GM19395 (cell line): ENCODE measurements around the gene SIVA1.

Experiments
- ATAC-seq: cut with Tn5 transposase; IDR thresholded peaks from one replicate; pipeline ENCODE4 v1.9.1; 2021; ENCODE audit warnings: mild to moderate bottlenecking, moderate library complexity; ENCODE audit not compliant: unreplicated experiment

Gene SIVA1

GRCh38 chr14:104770072-104770579, 17.2 kb downstream of the SIVA1 start:
- no peak for ATAC-seq

DNA sequence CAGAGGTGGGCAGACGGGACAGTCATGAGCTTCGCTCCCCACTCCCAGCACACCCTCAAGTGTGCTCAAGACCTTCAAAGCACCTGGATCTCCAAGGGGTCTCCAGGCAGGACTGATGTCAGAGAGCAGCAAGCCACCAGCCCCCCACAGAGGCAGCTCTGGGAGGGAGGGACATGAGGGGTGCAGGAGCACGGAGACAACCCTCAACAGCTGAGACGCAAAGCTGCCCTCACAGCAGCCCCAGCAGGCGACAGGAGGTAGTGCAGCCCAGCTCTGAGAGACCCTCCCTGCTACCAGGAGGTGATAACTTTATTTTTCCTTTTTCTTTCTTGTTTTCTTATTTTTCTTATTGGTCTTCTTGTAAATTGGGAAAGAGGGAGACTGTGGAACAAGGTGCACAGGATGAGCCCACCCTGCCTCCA, 17.9 kb downstream of the SIVA1 start:
- ATAC-seq, result no peak

DNA sequence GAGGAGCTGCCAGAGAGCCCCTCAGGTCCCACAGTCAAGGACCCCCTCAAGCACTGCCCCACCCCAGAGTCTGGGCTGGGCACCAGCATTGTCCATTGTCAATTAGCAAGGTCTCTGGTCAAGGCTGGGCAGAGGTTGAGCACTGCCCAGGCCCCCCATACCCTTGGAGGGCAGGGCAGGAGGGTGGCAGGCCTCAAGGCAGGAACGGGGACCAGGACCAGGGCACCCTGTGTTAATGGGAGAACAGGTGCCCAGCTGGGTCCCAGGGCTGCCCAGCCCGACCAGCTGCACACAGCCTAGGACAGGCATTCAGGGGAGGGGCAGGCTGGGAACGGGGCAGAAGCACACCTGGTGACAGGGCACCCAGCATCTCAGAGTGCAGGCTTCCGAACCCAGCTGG, 18.4 kb downstream of the SIVA1 start:
- no peak for ATAC-seq

DNA sequence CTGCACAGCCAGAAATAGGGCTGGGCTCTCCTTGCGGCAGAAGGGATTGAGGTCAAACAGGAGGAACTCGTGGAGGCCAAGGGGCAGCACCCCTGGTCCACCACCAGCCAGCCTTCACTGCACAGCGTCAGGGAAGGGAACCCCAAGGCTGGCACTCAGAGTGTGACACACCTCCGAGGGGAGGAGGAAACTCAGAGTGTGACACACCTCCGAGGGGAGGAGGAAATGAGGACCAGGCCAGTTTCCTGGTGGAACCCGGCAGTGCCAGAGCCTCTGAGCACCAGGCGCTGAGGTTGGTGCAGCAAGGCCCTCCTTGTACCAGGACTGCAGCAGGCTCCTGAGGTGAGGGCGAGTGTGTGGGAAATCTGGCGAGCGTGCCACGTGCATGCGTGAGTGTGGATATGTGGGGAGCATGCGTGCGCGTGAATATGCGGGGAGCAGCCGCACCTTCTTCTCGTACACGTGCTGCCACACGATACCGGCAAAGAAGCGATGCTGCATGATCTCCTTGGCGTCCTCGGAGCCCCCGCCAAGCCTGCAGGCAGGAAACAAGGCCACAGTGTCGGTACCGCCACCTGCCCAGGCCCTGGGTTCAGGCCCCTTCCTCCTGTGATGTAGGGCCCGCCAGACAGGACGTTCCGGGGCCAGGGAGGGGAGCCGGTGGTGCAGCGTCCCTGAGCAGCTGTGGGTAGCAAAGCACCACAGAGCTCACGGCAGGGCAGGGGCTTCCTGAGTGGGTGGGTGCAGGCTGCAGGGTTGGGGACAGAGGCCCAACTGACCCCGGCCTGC, 19.2 kb downstream of the SIVA1 start:
- no peak for ATAC-seq

GRCh38 chr14:104772707-104773504, 20.0 kb downstream of the SIVA1 start:
- no peak for ATAC-seq

DNA sequence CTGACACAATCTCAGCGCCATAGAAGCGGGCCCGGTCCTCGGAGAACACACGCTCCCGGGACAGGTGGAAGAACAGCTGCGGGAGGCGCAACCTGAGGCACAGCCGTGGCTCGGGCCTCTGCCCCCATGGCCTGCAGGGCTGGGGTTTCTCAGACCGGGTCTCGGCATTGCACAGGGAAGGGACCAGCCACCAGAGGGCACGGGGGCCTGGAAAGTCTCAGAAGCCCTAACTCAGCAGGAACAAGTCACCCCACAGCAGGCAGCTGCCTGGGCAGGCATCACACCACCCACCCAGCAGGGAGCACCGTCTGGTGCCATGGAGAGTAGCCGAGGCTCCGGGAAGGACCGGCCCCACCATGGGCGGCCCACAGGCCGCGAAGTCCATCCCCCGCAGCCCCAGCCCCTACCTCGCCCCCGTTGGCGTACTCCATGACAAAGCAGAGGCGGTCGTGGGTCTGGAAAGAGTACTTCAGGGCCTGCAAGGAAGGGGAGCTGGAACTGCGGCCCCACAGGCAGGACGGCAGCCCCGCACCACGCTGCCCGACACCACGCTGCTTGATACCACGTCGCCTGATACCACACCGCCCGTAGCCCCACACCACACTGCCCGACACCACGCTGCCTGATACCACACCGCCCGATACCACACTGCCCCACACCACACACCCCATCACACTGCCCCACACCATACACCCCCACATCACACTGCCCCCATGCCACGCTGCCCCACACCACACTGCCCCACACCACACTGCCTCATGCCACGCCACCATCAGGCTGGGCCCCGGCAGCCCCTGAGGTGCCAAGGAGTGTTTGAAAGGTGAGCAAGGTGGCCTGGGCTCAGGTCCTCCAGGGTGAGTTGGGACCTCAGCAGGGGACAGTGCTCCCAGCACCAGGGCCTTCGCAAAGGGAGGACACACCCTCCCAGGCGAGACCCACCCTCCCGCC, 20.8 kb downstream of the SIVA1 start:
- ATAC-seq, result no peak

DNA sequence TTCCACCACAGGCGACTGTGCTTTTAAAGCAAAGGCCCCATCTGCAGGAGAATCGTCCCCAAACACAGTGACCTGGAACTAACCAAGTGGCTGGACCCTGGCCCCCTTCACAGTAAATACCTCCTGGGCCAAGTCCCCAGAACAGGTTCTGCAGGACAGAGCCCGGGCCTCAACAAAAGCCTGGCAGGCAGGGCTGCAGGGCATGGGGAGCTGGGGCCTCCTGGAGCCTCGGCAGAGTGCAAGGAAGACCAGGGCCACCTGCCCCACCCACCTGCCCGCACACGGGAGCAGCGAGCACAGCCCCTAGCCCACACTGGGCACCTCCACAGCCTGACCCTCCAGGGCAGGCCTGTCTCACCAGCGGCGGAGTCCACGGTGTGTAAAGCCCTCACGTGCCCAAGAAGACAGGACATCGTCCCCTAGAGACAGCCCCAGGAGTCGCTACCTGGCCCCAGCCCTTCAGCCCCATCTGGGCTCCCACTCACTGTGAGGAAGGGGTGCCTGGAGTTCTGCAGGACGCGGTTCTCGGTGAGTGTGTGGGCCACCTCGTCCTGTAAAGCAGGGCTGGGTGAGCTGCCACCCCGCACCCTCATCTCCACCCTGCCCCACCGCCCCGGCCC, 21.6 kb downstream of the SIVA1 start:
- ATAC-seq, result no peak

DNA sequence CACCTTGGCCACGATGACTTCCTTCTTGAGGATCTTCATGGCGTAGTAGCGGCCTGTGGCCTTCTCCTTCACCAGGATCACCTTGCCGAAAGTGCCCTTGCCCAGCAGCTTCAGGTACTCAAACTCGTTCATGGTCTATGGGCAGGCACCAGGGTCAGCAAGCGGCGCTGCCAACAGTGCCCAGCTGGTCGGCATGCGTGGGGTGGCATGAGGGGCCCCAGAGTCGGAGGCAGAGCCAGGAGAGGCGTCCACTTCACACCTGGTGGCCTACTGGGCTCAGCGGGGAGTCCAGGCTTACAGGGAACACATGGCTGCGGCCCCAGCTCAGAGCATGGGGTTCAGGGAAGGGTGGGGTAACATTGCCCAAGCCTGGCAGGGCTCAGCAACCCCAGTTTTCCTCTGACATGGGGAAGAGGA, 22.1 kb downstream of the SIVA1 start:
- ATAC-seq, result no peak

- ATAC-seq, result no peak
Measured at GRCh38 chr14:104776481-104776880, 23.5 kb downstream of the SIVA1 start.

GRCh38 chr14:104776961-104777807, 24.2 kb downstream of the SIVA1 start:
- no peak for ATAC-seq

GRCh38 chr14:104777808-104778249, 24.9 kb downstream of the SIVA1 start:
- ATAC-seq, result no peak

GRCh38 chr14:104778694-104779331, 25.9 kb downstream of the SIVA1 start:
- no peak for ATAC-seq

DNA sequence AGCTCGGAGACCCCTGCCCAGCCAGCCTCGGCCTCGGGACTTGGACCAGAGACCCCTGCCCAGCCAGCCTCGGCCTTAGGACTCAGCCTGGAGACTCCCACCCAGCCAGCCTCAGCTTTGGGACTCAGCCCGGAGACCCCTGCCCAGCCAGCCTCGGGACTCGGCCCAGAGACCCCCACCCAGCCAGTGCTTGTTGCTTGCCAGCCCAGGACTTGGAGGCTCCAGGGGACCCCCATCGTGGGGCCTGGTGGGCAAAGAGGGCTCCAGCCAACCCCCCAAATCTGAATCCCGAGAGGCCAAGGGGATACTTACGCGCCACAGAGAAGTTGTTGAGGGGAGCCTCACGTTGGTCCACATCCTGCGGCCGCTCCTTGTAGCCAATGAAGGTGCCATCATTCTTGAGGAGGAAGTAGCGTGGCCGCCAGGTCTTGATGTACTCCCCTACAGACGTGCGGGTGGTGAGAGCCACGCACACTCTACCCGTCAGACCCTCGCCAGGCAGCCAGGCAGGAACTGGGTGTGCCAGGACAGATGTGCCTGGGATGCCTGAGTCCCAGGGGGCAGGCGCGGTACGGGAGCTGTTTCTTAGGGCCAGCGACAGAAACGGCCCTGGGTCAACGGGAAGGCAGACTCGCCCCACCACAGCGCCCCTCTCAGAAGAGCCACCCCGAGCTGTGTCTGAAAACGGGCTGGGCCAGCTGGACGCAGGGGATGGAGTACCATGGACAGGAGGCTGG, 27.0 kb downstream of the SIVA1 start:
- ATAC-seq, result no peak

DNA sequence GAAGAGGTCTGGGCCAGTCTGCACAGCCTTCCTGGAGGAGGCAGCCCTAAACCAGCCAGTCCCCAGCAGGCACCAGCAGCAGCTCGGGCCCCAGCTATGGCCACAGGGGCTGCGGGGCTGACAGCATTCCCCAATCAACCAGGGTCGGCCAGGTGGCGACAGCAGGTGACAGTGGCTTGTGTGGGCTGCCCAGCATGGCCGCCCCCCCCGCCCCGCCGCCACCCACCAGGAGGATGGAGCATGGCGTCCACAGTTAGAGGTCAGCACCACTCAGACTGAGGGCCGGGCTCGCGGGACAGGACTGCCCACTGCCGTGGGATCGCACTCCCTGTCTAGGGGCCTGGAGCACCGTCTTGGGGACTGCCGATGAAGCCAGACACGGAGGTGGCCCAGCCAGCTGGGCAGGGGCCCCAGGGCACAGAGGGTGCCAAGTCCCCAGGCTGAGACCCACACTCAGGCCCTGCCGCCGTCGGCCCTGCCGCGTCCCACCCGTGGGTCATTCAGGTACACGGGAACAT, 27.6 kb downstream of the SIVA1 start:
- ATAC-seq, result no peak

GRCh38 chr14:104781271-104782077, 28.5 kb downstream of the SIVA1 start:
- ATAC-seq, result no peak

GRCh38 chr14:104782086-104782807, 29.3 kb downstream of the SIVA1 start:
- ATAC-seq, result no peak

DNA sequence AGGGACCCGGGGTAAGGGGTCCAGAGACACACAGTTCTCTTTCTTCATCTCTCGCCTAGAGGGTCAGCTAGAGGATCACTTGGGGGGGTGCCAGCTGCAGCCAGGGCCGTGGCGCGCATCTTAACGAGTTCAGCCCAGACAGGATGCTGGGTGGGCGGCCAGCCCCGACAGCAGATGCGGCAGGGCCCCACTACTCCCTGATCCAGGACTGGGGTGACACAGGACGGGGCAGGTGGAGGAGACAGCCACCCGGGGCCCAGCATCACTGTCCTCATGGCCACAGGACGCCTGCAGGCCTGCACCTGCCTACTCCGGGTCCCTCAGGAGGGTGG, 29.8 kb downstream of the SIVA1 start:
- no peak for ATAC-seq
